K562 (cell line): ENCODE measurements around the gene USP49. TPM values are rescaled to one million over a fixed set of nuclear protein-coding genes. Genes with fewer than 3 reads are reported as not detected.

ENCODE experiments used
- CCNT2 ChIP-seq: IDR thresholded peaks from 2 replicates; pipeline ENCODE4 v1.6.1; 2011; ENCODE audit warnings: borderline replicate concordance, low read depth, mild to moderate bottlenecking, moderate library complexity, mixed read lengths, low read length; ENCODE audit not compliant: insufficient read length; ENCODE audit errors: extremely low read depth
- CREM ChIP-seq: IDR thresholded peaks from 2 replicates; pipeline ENCODE4 v1.6.1; 2014; ENCODE audit warnings: antibody characterized with exemption, low read depth
- JUND ChIP-seq, 2 experiments: IDR thresholded peaks; 2 replicates in 1 of 2; 3 replicates in 1 of 2; pipeline ENCODE4 v1.6.1; 2011; ENCODE audit warnings: borderline replicate concordance in 2 of 2, low read depth in 2 of 2, low read length in 2 of 2, improper control_type of control experiment in 1 of 2, missing biosample characterization in 1 of 2, missing genetic modification characterization in 1 of 2, missing genetic modification reagents in 1 of 2
- KAT7 ChIP-seq: sonication (generic); formaldehyde crosslinking; IDR thresholded peaks from 2 replicates; pipeline ENCODE4 v1.8.0; 2022; ENCODE audit warnings: missing genetic modification reagents, mild to moderate bottlenecking, borderline replicate concordance
- RCOR1 ChIP-seq, 2 experiments: IDR thresholded peaks; 2 replicates each; pipeline ENCODE4 v1.6.1; 2012; ENCODE audit warnings: low read depth in 2 of 2, low read length in 2 of 2, borderline replicate concordance in 1 of 2, improper control_type of control experiment in 1 of 2
- TCF3 ChIP-seq: sonication (generic); formaldehyde crosslinking; IDR thresholded peaks from 2 replicates; pipeline ENCODE4 v1.4.0; 2020; ENCODE audit warnings: mild to moderate bottlenecking, missing genetic modification reagents
- ZNF583 ChIP-seq: fragments of 250-450 bp; sonication (Bioruptor Pico); IDR thresholded peaks from 2 replicates; pipeline ENCODE4 v1.4.0; 2020
- polyA plus RNA-seq, 8 experiments: library from polyadenylated mRNA; depleted of rRNA in 4 of 8; stranded (reverse) in 5 of 8; unstranded in 3 of 8; fragments of >200 nt; fragmentation: Nextera tagmentation in 2 of 8; fragmentation: Illumina TruSeq in 1 of 8; extraction: Ambion mirVana in 2 of 8; extraction: Trizol in 1 of 8; gene quantifications; 2 replicates each; pipeline versions ENCODE4 v1.2.1 to v1.2.3, GENCODE V29; 2011 to 2014; ENCODE audit warnings: inconsistent platforms in 1 of 8, missing spikeins in 1 of 8
- total RNA-seq, 7 experiments: library from RNA; depleted of rRNA in 6 of 7; stranded (reverse); fragments of >200 nt in 6 of 7; fragmentation: Illumina TruSeq in 2 of 7; extraction: Trizol in 2 of 7; gene quantifications; 2 replicates each; pipeline versions ENCODE4 v1.2.1 to v1.2.3, GENCODE V29; 2011 to 2021; ENCODE audit warnings: low replicate concordance in 1 of 7
- TF ChIP-seq, protein P1 (sequence below): sonication (generic); formaldehyde crosslinking; IDR thresholded peaks from 2 replicates; pipeline ENCODE4 v1.8.0; 2022; ENCODE audit warnings: mild to moderate bottlenecking, missing genetic modification reagents
- TF ChIP-seq, protein P2 (sequence below), 2 experiments: fragments of 450-650 bp in 1 of 2; sonication (generic) in 1 of 2; formaldehyde crosslinking in 1 of 2; IDR thresholded peaks; 2 replicates each; pipeline versions ENCODE4 v1.7.1 to v1.9.0; 2016 to 2022; ENCODE audit warnings: inconsistent platforms in 1 of 2, mild to moderate bottlenecking in 1 of 2, missing genetic modification reagents in 1 of 2
- TF ChIP-seq, protein P3 (sequence below): fragments of 450-650 bp; IDR thresholded peaks from 2 replicates; pipeline ENCODE4 v1.6.1; 2018; ENCODE audit not compliant: partially characterized antibody
- TF ChIP-seq, protein P4 (sequence below): fragments of 250-450 bp; sonication (Bioruptor Pico); IDR thresholded peaks from 2 replicates; pipeline ENCODE4 v1.9.0; 2021; ENCODE audit warnings: mild to moderate bottlenecking

USP49 gene
- total and polyA plus RNA-seq, 9 of the 15 experiments (the other 6 are each of a cell fraction or from before 2014, with no cell fraction given) = 1.0 to 9.9 (median 6.5) TPM

DNA sequence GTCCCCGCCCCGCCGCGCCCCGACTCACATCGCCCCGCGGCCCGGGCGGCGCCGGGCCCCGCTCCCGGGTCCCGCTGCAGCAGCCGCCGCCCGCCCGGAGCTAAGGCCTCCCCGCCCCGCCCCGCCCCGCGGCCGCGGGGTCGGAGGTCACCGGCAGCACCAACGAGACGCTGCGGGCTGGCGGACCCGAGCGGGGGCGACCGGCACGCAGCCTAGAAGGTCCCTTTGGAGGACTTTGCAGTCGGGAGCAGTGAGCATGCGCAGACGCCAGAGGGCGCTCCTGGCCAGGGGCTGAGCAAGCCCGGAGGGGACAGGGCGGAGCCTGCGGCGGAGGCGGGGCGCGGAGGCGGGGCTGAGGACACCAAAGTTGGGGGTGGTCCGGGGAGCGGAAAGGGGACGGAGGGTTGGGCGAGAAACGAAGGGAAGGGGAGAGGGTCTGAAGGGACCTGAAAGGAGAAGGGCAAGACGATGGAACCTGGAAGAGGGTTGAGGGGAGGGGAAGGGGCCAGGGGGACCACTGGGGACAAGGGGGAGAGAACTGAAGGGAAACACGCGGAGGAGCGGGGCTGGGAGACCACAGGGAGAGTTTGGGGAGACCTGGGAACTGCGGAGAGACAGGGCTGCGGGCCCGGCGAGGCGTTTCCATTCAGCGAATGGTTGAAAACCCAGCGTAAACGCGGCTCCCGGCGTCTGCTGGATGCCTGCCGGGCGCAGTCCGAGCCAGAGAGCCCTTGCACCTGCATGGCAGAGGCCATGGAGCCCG, 115.2 kb downstream of the USP49 start, which contains the start of gene FRS3 (continued):
- TF ChIP-seq JUND (IDR thresholded peaks at IDR 0.05; ENCODE audit: borderline replicate concordance, low read depth, low read length) (peak; percentile 82), JUND (tag; IDR thresholded peaks at IDR 0.05; ENCODE audit: borderline replicate concordance, low read depth, low read length) (no peak; the same call in 2 of the 3 replicates), TCF3 (CRISPR knock-in tag) (peak; percentile 54), ZNF583 (CRISPR knock-in tag) (no peak), RCOR1 (IDR thresholded peaks at IDR 0.05; ENCODE audit: borderline replicate concordance in 1 of 2, low read depth in 2 of 2, low read length in 2 of 2) (peak; percentile 34 to 89; a peak in 3 of 4 replicates), CREM (peak; percentile 86), CCNT2 (peak; percentile 93), KAT7 (CRISPR knock-in tag) (peak; percentile 72; the same call in 1 of the 2 replicates)
- TF ChIP-seq, protein P1, sequence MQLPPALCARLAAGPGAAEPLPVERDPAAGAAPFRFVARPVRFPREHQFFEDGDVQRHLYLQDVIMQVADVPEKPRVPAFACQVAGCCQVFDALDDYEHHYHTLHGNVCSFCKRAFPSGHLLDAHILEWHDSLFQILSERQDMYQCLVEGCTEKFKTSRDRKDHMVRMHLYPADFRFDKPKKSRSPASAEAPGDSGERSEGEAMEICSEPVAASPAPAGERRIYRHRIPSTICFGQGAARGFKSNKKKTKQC (CRISPR knock-in tag) = peak; percentile 75; the same call in 1 of the 2 replicates
- TF ChIP-seq, protein P2, sequence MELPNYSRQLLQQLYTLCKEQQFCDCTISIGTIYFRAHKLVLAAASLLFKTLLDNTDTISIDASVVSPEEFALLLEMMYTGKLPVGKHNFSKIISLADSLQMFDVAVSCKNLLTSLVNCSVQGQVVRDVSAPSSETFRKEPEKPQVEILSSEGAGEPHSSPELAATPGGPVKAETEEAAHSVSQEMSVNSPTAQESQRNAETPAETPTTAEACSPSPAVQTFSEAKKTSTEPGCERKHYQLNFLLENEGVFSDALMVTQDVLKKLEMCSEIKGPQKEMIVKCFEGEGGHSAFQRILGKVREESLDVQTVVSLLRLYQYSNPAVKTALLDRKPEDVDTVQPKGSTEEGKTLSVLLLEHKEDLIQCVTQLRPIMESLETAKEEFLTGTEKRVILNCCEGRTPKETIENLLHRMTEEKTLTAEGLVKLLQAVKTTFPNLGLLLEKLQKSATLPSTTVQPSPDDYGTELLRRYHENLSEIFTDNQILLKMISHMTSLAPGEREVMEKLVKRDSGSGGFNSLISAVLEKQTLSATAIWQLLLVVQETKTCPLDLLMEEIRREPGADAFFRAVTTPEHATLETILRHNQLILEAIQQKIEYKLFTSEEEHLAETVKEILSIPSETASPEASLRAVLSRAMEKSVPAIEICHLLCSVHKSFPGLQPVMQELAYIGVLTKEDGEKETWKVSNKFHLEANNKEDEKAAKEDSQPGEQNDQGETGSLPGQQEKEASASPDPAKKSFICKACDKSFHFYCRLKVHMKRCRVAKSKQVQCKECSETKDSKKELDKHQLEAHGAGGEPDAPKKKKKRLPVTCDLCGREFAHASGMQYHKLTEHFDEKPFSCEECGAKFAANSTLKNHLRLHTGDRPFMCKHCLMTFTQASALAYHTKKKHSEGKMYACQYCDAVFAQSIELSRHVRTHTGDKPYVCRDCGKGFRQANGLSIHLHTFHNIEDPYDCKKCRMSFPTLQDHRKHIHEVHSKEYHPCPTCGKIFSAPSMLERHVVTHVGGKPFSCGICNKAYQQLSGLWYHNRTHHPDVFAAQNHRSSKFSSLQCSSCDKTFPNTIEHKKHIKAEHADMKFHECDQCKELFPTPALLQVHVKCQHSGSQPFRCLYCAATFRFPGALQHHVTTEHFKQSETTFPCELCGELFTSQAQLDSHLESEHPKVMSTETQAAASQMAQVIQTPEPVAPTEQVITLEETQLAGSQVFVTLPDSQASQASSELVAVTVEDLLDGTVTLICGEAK (IDR thresholded peaks at IDR 0.05) = peak; percentile 45; the same call in 1 of the 2 replicates
- TF ChIP-seq, protein P2 (CRISPR knock-in tag; IDR thresholded peaks at IDR 0.05) = no peak
- TF ChIP-seq, protein P3, sequence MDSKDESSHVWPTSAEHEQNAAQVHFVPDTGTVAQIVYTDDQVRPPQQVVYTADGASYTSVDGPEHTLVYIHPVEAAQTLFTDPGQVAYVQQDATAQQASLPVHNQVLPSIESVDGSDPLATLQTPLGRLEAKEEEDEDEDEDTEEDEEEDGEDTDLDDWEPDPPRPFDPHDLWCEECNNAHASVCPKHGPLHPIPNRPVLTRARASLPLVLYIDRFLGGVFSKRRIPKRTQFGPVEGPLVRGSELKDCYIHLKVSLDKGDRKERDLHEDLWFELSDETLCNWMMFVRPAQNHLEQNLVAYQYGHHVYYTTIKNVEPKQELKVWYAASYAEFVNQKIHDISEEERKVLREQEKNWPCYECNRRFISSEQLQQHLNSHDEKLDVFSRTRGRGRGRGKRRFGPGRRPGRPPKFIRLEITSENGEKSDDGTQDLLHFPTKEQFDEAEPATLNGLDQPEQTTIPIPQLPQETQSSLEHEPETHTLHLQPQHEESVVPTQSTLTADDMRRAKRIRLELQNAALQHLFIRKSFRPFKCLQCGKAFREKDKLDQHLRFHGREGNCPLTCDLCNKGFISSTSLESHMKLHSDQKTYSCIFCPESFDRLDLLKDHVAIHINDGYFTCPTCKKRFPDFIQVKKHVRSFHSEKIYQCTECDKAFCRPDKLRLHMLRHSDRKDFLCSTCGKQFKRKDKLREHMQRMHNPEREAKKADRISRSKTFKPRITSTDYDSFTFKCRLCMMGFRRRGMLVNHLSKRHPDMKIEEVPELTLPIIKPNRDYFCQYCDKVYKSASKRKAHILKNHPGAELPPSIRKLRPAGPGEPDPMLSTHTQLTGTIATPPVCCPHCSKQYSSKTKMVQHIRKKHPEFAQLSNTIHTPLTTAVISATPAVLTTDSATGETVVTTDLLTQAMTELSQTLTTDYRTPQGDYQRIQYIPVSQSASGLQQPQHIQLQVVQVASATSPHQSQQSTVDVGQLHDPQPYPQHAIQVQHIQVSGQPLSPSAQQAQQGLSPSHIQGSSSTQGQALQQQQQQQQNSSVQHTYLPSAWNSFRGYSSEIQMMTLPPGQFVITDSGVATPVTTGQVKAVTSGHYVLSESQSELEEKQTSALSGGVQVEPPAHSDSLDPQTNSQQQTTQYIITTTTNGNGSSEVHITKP = peak; percentile 55
- TF ChIP-seq, protein P4, sequence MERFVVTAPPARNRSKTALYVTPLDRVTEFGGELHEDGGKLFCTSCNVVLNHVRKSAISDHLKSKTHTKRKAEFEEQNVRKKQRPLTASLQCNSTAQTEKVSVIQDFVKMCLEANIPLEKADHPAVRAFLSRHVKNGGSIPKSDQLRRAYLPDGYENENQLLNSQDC = 0 out of 2 replicates have a peak, but pooled peaks have one; percentile 50
